C4-2B (cell line): ENCODE data around the gene ARF3.

Experiments used
- ZFX ChIP-seq: fragments of 450-650 bp; IDR thresholded peaks from 2 replicates; pipeline ENCODE4 v1.6.1; 2017
- TF ChIP-seq, protein P1 (sequence below): fragments of 450-650 bp; conservative IDR thresholded peaks from 2 replicates; pipeline ENCODE4 v1.5.1; 2017; ENCODE audit warnings: mild to moderate bottlenecking

GRCh38 chr12:48927261-48927660 lies 30.0 kb downstream of the ARF3 start:
- TF ChIP-seq, protein P1, sequence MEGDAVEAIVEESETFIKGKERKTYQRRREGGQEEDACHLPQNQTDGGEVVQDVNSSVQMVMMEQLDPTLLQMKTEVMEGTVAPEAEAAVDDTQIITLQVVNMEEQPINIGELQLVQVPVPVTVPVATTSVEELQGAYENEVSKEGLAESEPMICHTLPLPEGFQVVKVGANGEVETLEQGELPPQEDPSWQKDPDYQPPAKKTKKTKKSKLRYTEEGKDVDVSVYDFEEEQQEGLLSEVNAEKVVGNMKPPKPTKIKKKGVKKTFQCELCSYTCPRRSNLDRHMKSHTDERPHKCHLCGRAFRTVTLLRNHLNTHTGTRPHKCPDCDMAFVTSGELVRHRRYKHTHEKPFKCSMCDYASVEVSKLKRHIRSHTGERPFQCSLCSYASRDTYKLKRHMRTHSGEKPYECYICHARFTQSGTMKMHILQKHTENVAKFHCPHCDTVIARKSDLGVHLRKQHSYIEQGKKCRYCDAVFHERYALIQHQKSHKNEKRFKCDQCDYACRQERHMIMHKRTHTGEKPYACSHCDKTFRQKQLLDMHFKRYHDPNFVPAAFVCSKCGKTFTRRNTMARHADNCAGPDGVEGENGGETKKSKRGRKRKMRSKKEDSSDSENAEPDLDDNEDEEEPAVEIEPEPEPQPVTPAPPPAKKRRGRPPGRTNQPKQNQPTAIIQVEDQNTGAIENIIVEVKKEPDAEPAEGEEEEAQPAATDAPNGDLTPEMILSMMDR = no peak
- no peak for TF ChIP-seq ZFX
